Erythroblast (primary cell): ENCODE results near the gene PPIAL4G.
"Not testable (repeated sequence)": the region's sequence is repeated elsewhere in the genome, so short reads cannot be mapped to it uniquely, and the experiment has no call there.

ENCODE experiments used
- GATA1 ChIP-seq: IDR thresholded peaks from 2 replicates; pipeline ENCODE4 v1.6.1; 2011; ENCODE audit warnings: low read depth, mild to moderate bottlenecking, control low read depth, low read length, moderate library complexity
- POLR2A ChIP-seq: IDR thresholded peaks from 2 replicates; pipeline ENCODE4 v1.6.1; 2011; ENCODE audit warnings: mild to moderate bottlenecking, low read length

- not testable (repeated sequence) for TF ChIP-seq POLR2A, GATA1
Measured at GRCh38 chr1:148458398-148458797, 24.7 kb downstream of the PPIAL4G start.
